ENCODE measurements around the gene GGPS1. TPM values are rescaled to one million over a fixed set of nuclear protein-coding genes. Genes with fewer than 3 reads are reported as not detected.
A peak's percentile ranks its signal among the peaks of the same experiment; 100 is the strongest.

The GGPS1 gene
- total RNA-seq, 1 donor from 2014 or later: 45.5 TPM

DNA sequence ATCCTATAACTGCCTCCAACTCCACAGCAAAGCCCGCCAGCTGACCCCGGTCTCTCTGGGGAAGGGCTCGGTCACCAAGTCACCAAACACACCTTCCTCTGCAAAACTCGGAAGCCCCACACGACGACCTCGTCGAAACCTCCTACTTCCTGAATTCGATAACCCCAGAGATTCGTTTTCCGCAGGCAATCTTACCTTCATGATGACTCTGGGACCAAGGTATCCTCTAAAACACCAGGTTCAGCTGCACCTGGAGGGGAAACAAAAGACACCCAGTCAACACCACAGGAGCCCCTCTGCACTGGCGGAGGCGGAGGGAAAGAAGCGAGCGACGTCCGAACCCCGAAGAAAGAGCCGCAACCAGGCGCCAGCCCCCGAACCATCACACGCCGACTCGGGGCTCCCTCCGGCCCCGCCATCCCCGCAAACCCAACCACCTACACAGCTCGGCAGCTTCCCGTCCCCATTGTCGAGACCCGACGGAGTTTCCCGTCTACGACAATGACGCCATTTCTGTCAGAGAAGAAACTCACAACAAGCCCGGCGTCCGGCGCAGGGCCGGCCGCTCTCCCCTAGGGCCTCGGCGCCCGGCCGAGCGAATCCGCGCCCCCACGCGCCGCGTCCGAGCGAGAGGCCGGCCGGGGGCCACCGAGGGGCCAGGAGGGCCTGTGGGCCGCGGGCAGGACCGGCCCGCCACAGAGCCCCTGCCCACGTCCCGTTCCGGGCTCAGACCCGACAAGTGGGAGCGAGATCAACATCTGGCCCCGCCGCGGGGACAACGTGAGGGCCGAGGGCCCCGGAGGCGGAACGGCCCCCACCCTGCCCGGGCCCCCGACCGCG, 1.4 kb upstream of the GGPS1 start:
- TF ChIP-seq, protein P1, sequence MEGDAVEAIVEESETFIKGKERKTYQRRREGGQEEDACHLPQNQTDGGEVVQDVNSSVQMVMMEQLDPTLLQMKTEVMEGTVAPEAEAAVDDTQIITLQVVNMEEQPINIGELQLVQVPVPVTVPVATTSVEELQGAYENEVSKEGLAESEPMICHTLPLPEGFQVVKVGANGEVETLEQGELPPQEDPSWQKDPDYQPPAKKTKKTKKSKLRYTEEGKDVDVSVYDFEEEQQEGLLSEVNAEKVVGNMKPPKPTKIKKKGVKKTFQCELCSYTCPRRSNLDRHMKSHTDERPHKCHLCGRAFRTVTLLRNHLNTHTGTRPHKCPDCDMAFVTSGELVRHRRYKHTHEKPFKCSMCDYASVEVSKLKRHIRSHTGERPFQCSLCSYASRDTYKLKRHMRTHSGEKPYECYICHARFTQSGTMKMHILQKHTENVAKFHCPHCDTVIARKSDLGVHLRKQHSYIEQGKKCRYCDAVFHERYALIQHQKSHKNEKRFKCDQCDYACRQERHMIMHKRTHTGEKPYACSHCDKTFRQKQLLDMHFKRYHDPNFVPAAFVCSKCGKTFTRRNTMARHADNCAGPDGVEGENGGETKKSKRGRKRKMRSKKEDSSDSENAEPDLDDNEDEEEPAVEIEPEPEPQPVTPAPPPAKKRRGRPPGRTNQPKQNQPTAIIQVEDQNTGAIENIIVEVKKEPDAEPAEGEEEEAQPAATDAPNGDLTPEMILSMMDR (conservative IDR thresholded peaks at IDR 0.05): no peak
- Mint-ChIP-seq H3K27me3 (no peaks in the 10 kb centered on the region), H3K4me3 (peak overlapping the region; percentile 96), H3K36me3 (peaks cover 12% of the 10 kb centered on the region), H3K27ac (peak overlapping the region; percentile 94), H3K9me3 (no peaks in the 10 kb centered on the region), H3K4me1 (ENCODE audit: unreplicated experiment) (peaks cover 27% of the 10 kb centered on the region)
- DNase-seq (ENCODE audit: extremely low spot score, unreplicated experiment): peak; percentile 73

DNA sequence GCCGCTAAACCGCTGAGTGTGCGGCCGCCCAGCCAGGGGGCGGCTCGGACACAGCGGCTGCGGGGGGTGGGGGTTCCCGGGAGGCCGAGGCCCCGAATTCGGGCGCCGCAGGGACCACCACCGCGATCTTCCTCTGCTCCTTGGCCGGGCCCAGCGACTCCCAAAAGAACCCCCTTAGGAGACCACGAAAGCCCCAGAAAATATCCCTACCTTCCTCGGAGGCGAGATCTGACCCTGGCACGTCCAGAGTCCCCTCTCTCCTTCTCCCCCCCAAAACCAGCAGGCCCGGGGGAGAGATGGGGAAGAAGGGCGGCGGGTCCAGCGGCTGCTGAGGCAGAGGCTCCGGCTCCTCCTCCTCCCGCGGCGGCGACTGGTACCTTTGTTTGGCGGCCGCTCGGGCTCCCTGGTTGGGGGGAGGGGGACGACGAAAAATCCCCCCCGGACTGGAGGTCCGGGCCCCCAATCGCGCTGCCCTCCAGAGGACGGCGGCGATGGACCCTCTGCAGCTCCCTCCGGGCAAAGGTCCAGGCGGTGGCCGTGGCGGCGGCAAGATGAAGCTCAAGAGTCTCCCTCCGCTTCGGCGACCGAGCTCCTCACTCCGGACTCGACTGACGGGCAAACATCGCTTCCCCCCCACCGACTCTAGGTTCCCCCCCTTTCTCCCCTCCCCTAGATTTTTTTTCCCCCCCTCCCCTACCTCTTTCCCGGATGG, 655 bp upstream of the GGPS1 start, which contains the start of gene ARID4B:
Gene ARID4B (minus strand): TSS at position 621 of the 712 bp plus-strand sequence. CDS start 1,260 bp downstream, outside the sequence.
- Mint-ChIP-seq H3K4me1 (ENCODE audit: unreplicated experiment) (peaks cover 32% of the 10 kb centered on the region), H3K27ac (peak within 1 kb of the TSS; percentile 94), H3K27me3 (no peaks in the 10 kb centered on the region), H3K36me3 (peaks cover 5% of the 10 kb centered on the region), H3K4me3 (peak within 1 kb of the TSS; percentile 96), H3K9me3 (no peaks in the 10 kb centered on the region)
- DNase-seq (ENCODE audit: extremely low spot score, unreplicated experiment): peak; percentile 82
- TF ChIP-seq, protein P1 (conservative IDR thresholded peaks at IDR 0.05): no peak

DNA sequence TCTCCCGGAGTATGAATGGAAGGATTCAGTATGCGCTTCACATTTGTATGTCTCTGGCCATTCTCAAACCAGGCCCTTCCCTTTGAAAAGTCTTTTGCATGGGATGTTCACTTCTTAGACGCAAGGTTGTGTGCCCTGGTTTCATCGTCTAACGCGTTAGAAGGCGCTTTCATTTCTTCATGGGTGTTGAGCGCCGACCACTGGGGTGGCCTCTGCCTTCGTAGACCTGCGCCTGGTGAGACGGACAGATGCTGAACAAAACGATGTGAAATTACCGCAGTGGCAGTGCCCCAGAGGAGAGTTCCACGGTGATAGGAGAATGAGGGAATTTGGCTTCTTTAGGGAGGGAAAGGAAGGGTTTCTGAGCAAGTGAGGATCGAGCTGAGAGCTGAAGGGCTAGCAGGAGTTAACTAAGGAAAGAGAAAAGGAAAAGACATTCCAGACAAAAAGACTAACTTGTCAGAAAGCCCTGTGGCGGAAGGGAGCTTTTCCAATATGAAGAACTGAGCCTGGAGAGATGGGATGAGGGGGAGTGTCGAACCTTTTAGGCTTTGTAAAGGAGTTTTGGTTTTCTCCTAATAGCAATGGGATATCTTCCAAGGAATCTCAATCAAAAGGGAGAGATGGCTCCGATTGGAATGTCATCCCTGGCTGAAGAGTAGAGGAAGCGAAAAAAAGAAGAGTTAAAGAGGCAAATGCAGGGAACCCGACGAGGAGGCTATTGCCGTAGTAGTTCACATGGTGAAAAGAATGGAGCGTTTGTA, 951 bp downstream of the GGPS1 start:
- DNase-seq (ENCODE audit: extremely low spot score, unreplicated experiment): no peak
- TF ChIP-seq, protein P1 (conservative IDR thresholded peaks at IDR 0.05): peak; percentile 41
- Mint-ChIP-seq H3K27me3 (no peaks in the 10 kb centered on the region), H3K27ac (no peak overlapping the region), H3K4me1 (ENCODE audit: unreplicated experiment) (peaks cover 32% of the 10 kb centered on the region), H3K9me3 (no peaks in the 10 kb centered on the region), H3K4me3 (no peak overlapping the region), H3K36me3 (peaks cover 5% of the 10 kb centered on the region)

DNA sequence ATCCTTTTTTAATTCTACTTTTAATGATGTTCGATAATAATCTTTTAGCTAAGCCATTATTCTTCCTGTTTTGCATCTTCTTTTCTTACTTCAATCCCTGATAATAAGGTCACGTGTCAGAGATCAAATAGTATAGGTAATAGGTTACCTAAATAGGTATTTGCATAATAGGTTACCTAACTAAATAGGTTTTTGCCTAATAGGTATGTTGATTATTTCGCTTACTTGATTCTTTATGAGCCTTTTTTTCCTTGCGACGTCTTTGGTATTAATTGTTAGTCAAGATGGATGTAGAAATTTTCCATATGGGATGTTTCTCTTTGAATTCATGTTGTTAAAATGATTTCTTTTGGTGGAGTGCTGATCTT, 2.5 kb downstream of the GGPS1 start:
- no peak overlapping the region for H3K4me3 Mint-ChIP-seq
- no peaks in the 10 kb centered on the region for H3K9me3 Mint-ChIP-seq
- no peak for DNase-seq (ENCODE audit: extremely low spot score, unreplicated experiment)
- H3K4me1 Mint-ChIP-seq (ENCODE audit: unreplicated experiment): peaks cover 28% of the 10 kb centered on the region
- TF ChIP-seq, protein P1 (conservative IDR thresholded peaks at IDR 0.05): no peak
- no peak overlapping the region for H3K27ac Mint-ChIP-seq
- H3K27me3 Mint-ChIP-seq: no peaks in the 10 kb centered on the region
- peaks cover 5% of the 10 kb centered on the region for H3K36me3 Mint-ChIP-seq

DNA sequence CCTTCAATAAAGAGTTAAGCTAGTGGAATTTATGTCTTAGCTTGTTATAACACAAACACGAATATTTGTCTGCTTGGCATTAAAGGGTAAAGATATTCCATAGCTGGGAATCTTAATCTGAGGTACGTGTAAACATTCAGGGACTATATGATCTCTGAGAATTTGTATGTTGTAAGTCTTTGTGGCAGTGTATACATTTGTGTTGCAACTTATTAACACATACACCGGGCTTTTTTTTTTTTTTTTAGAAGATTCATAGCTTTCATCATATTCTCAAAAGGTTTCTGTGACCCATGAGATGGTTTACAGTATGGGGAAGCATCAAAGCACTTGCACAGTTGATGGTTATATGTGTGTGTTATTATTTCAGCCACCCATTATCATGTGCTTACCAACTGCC, 3.0 kb downstream of the GGPS1 start:
- Mint-ChIP-seq H3K36me3 (peaks cover 5% of the 10 kb centered on the region), H3K4me1 (ENCODE audit: unreplicated experiment) (peaks cover 23% of the 10 kb centered on the region), H3K27ac (no peak overlapping the region), H3K27me3 (no peaks in the 10 kb centered on the region), H3K9me3 (no peaks in the 10 kb centered on the region), H3K4me3 (no peak overlapping the region)
- TF ChIP-seq, protein P1 (conservative IDR thresholded peaks at IDR 0.05): no peak
- no peak for DNase-seq (ENCODE audit: extremely low spot score, unreplicated experiment)
